ENCODE measurements around the gene L3MBTL4. TPM values are rescaled to one million over a fixed set of nuclear protein-coding genes. Genes with fewer than 3 reads are reported as not detected.

L3MBTL4 gene
- total RNA-seq, 1 experiment from 2014 or later, result not detected

GRCh38 chr18:5979971-5980457, 434.7 kb downstream of the L3MBTL4 start:
- Histone ChIP-seq H3K9me3 (ENCODE audit: insufficient read depth, low read depth) (no peaks in the 10 kb centered on the region), H4K20me1 (ENCODE audit: insufficient read depth) (no peaks in the 10 kb centered on the region), H3K27me3 (ENCODE audit: insufficient read depth, low read depth) (peaks cover 32% of the 10 kb centered on the region; the same call in 1 of the 2 replicates), H3K27ac (no peak overlapping the region), H3K79me2 (ENCODE audit: low read depth) (no peaks in the 10 kb centered on the region), H2AFZ (no peak overlapping the region), H3F3A (ENCODE audit: insufficient read depth, low read depth) (no peaks in the 10 kb centered on the region), H3K9me2 (ENCODE audit: insufficient read depth) (no peaks in the 10 kb centered on the region), H3K36me3 (ENCODE audit: low read depth) (no peaks in the 10 kb centered on the region), H3K4me3 (no peak overlapping the region), H3K4me2 (no peak overlapping the region), H3K4me1 (replicated peaks; ENCODE audit: insufficient read depth) (no peaks in the 10 kb centered on the region)
- CTCF ChIA-PET, result no interaction called here
- intact Hi-C loops (cut with micrococcal nuclease; ENCODE audit: unreplicated experiment), result no loop called here
- TF ChIP-seq EZH2 (IDR thresholded peaks at IDR 0.05; ENCODE audit: low read depth), result no peak
- TF ChIP-seq CTCF (conservative IDR thresholded peaks at IDR 0.05), result no peak
- no TSS peak for BruUV-seq (replicated peaks)
- POLR2A ChIA-PET (ENCODE audit: unreplicated experiment), result no interaction called here
- no peak for DNase-seq

- no peaks in the 10 kb centered on the region for H3K79me2 ChIP-seq (ENCODE audit: low read depth)
- intact Hi-C loops (cut with micrococcal nuclease; ENCODE audit: unreplicated experiment), result no loop called here
- H3K27me3 ChIP-seq (ENCODE audit: insufficient read depth, low read depth), result peaks cover 32% of the 10 kb centered on the region; the same call in 1 of the 2 replicates
- no peaks in the 10 kb centered on the region for H3K9me2 ChIP-seq (ENCODE audit: insufficient read depth)
- CTCF ChIA-PET, result no interaction called here
- no peaks in the 10 kb centered on the region for H3K4me1 ChIP-seq (replicated peaks; ENCODE audit: insufficient read depth)
- H4K20me1 ChIP-seq (ENCODE audit: insufficient read depth), result no peaks in the 10 kb centered on the region
- BruUV-seq (replicated peaks), result no TSS peak
- POLR2A ChIA-PET (ENCODE audit: unreplicated experiment), result no interaction called here
- no peaks in the 10 kb centered on the region for H3K36me3 ChIP-seq (ENCODE audit: low read depth)
- TF ChIP-seq CTCF (conservative IDR thresholded peaks at IDR 0.05), result no peak
- TF ChIP-seq EZH2 (IDR thresholded peaks at IDR 0.05; ENCODE audit: low read depth), result no peak
- H3K4me2 ChIP-seq, result no peak overlapping the region
- no peak for DNase-seq
- no peaks in the 10 kb centered on the region for H3F3A ChIP-seq (ENCODE audit: insufficient read depth, low read depth)
- no peak overlapping the region for H2AFZ ChIP-seq
- H3K9me3 ChIP-seq (ENCODE audit: insufficient read depth, low read depth), result no peaks in the 10 kb centered on the region
- no peak overlapping the region for H3K27ac ChIP-seq
- no peak overlapping the region for H3K4me3 ChIP-seq
These were observed 435.4 kb downstream of the L3MBTL4 start for GRCh38 chr18:5979176-5979888.

- H3K4me3 ChIP-seq, result no peak overlapping the region
- no peak overlapping the region for H3K27ac ChIP-seq
- no peaks in the 10 kb centered on the region for H3F3A ChIP-seq (ENCODE audit: insufficient read depth, low read depth)
- no peak for DNase-seq
- no peaks in the 10 kb centered on the region for H4K20me1 ChIP-seq (ENCODE audit: insufficient read depth)
- H3K27me3 ChIP-seq (ENCODE audit: insufficient read depth, low read depth), result peaks cover 29% of the 10 kb centered on the region; the same call in 1 of the 2 replicates
- no peak for TF ChIP-seq EZH2 (IDR thresholded peaks at IDR 0.05; ENCODE audit: low read depth)
- no peak for TF ChIP-seq CTCF (conservative IDR thresholded peaks at IDR 0.05)
- H3K9me2 ChIP-seq (ENCODE audit: insufficient read depth), result no peaks in the 10 kb centered on the region
- H3K79me2 ChIP-seq (ENCODE audit: low read depth), result no peaks in the 10 kb centered on the region
- no TSS peak for BruUV-seq (replicated peaks)
- no peak overlapping the region for H2AFZ ChIP-seq
- no peaks in the 10 kb centered on the region for H3K9me3 ChIP-seq (ENCODE audit: insufficient read depth, low read depth)
- no peaks in the 10 kb centered on the region for H3K36me3 ChIP-seq (ENCODE audit: low read depth)
- intact Hi-C loops (cut with micrococcal nuclease; ENCODE audit: unreplicated experiment), result no loop called here
- POLR2A ChIA-PET (ENCODE audit: unreplicated experiment), result no interaction called here
- CTCF ChIA-PET, result no interaction called here
- H3K4me1 ChIP-seq (replicated peaks; ENCODE audit: insufficient read depth), result no peaks in the 10 kb centered on the region
- no peak overlapping the region for H3K4me2 ChIP-seq
These were observed 437.7 kb downstream of the L3MBTL4 start for GRCh38 chr18:5977022-5977421.
